MV-4-11 (cell line): ENCODE data around the gene NECAP2.
"Not testable (repeated sequence)": the region's sequence is repeated elsewhere in the genome, so short reads cannot be mapped to it uniquely, and the experiment has no call there.

Experiments used
- DNase-seq: peaks from one replicate; lab custom pipeline; 2025; lab: John Stamatoyannopoulos, UW

Gene NECAP2

GRCh38 chr1:16459352-16459925 is 18.9 kb downstream of the NECAP2 start:
- no peak for DNase-seq

- no peak for DNase-seq
These were observed 21.2 kb downstream of the NECAP2 start for GRCh38 chr1:16461681-16462080.

GRCh38 chr1:16462773-16463330 is 22.3 kb downstream of the NECAP2 start:
- no peak for DNase-seq

- no peak for DNase-seq
These were observed 24.5 kb downstream of the NECAP2 start for GRCh38 chr1:16464917-16465625.

GRCh38 chr1:16468558-16468957 is 28.0 kb downstream of the NECAP2 start:
- no peak for DNase-seq

GRCh38 chr1:16474166-16474800 is 33.8 kb downstream of the NECAP2 start:
- DNase-seq: no peak

GRCh38 chr1:16474891-16475290 is 34.4 kb downstream of the NECAP2 start:
- not testable (repeated sequence) for DNase-seq

GRCh38 chr1:16475771-16476770 is 35.5 kb downstream of the NECAP2 start:
- not testable (repeated sequence) for DNase-seq

GRCh38 chr1:16478091-16478490 is 37.6 kb downstream of the NECAP2 start:
- no peak for DNase-seq

GRCh38 chr1:16483146-16483545 is 42.6 kb downstream of the NECAP2 start:
- DNase-seq: not testable (repeated sequence)

- DNase-seq: not testable (repeated sequence)
These were observed 43.3 kb downstream of the NECAP2 start for GRCh38 chr1:16483639-16484500.

GRCh38 chr1:16484501-16484835 is 43.9 kb downstream of the NECAP2 start:
- no peak for DNase-seq

GRCh38 chr1:16484931-16485330 is 44.4 kb downstream of the NECAP2 start:
- DNase-seq: no peak

GRCh38 chr1:16486316-16486715 is 45.8 kb downstream of the NECAP2 start:
- DNase-seq: not testable (repeated sequence)

- not testable (repeated sequence) for DNase-seq
These were observed 46.5 kb downstream of the NECAP2 start for GRCh38 chr1:16487011-16487410.

- DNase-seq: not testable (repeated sequence)
These were observed 48.8 kb downstream of the NECAP2 start for GRCh38 chr1:16489195-16489880.

- DNase-seq: no peak
These were observed 50.6 kb downstream of the NECAP2 start for GRCh38 chr1:16491056-16491675.

GRCh38 chr1:16492937-16493336 is 52.4 kb downstream of the NECAP2 start:
- not testable (repeated sequence) for DNase-seq

GRCh38 chr1:16493731-16494130 is 53.2 kb downstream of the NECAP2 start:
- not testable (repeated sequence) for DNase-seq

GRCh38 chr1:16497474-16497904 is 57.0 kb downstream of the NECAP2 start:
- not testable (repeated sequence) for DNase-seq
